ENCODE results near the gene CNOT1.
"Not testable (repeated sequence)": the region's sequence is repeated elsewhere in the genome, so short reads cannot be mapped to it uniquely, and the experiment has no call there.

CNOT1 gene

GRCh38 chr16:58582971-58583765, 46.5 kb downstream of the CNOT1 start:
- DNase-seq: no peak

DNA sequence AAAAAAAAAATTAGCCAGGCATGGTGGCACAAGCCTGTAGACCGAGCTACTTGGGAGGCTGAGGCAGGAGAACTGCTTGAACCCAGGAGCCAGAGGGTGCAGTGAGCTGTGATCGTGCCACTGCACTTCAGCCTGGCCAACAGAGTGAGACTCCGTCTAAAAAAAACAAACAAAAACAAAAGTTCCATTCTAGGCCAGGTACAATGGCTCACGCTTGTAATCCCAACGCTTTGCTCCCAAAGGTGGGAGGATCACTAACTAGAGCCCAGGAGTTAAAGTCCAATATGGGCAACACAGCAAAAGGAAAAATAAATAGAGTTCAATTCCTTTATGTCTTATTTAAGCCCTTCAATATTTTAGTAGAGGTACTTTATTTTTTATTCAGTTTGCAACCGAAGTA, 47.5 kb downstream of the CNOT1 start:
- DNase-seq: no peak

DNA sequence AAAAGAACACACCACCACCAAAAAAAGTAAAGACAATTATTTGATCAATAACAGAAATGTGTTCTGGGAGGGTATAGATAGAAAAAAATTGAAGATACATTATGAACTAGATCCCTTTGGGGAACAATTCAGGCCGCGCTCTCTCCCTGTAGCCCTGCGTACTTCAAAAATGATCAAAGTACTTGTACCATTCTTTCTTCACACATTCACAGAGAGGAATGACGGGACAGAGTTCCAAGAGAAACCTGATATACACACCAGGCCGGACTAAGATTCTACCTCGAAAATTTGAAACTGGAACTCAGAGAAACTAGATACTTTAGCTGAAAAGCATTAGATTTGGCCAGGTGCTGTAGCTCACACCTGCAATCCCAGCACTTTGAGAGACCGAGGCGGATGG, 50.0 kb downstream of the CNOT1 start:
- no peak for DNase-seq

DNA sequence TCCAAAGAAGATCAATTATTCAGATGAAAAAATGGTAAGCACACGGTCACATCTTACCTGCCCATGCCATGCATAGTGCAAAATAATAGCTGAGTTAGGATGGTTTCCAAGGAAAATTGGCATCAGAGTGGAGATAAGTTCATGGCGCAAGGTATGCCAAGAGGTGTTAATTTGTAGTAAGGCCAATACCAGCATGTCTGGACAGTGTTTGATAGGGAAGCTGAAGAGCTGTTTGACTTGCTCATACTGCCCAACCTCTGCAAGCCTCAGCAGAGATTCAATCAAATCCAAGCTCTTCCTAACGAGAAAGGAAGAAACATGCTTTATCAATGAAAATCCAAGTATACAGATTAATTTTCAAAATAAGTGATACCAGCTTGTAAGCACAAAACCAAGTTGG, 51.0 kb downstream of the CNOT1 start:
- DNase-seq: no peak

DNA sequence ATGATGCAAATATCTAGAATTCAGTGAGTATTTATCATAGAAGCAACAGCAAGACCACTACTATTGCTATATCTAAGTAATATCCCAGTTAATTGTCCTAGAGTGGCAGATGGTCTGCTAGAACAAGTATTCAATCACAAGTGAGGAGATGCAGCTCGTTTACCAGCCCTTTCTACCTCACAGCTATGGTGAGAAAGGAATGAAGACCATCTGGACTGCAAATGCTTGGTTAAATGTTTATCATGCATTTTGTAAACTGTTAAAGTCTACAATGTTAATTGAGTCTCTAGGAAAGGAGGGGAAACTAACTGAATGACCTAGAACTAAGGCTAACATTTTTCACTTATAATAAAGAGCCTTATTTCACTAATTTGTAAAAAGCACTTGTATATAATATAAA, 52.5 kb downstream of the CNOT1 start:
- DNase-seq: no peak

DNA sequence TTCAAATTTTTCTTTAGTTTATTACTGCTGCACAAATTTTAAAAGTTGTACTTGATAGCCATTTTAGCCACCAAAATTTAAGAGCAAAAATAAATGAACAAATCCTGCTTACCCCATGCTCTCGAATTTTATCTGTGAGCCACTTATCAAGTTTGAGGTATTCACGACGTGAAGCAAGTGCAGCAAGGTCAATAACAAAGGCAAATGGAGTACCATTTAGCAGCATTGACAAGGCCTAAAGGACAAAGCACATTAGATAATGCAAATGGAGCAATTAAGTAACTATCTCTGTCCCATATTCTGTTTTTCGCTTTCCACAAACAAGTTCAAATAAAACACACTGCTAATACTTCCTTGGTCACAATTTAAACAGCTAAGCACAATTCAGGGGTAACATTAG, 54.7 kb downstream of the CNOT1 start:
- no peak for DNase-seq

DNA sequence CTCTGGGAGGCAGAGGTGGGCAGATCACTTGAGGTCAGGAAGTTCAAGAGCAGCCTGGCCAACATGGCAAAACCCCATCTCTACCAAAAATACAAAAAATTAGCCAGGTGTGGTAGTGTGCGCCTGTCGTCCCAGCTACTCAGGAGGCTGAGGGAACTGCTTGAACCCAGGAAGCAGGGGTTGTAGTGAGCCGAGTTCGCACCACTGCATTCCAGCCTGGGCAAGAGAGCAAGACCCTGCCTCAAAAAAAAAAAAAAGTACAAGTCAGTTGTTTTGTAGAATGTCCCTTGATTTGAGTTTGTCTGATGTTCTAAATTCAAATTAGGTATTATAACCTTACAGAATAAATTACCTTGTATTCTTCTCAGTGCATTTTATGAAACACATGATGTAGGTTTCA, 63.9 kb downstream of the CNOT1 start:
- DNase-seq: not testable (repeated sequence)

DNA sequence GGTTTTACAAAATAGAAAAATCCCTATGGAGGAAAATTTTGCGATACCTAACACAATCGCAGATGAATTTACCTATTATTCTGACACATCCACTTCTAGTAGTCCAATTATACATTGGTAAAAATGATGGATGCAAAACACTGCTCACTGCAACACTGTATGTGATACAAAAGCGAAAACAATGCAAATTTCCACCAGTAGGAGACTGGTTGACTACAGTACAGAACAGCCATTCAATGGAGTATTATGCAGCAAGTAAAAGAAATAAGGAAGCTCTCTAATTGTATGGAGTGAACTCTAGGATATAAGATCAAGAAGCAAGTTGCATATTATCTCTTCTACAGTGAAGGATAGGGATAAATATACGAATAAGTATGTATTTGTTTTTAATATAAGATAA, 65.9 kb downstream of the CNOT1 start:
- DNase-seq: no peak

DNA sequence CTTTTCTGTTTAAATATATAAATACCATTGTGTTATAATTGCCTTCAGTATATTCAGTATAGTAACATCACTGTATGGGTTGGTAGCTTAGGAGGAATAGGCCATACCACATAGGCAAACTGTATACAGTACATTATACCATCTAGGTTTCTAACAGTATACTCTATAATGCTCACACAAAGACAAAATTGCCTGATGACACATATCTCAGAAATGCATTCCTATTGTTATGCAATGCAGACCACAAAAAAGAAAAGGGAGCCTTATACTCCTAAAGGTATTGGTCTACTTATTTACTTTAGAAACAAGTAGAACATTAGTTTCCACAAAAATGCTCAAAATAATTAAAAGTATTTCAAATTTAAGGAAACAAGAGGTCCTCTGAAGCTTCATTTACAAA, 66.4 kb downstream of the CNOT1 start:
- no peak for DNase-seq

DNA sequence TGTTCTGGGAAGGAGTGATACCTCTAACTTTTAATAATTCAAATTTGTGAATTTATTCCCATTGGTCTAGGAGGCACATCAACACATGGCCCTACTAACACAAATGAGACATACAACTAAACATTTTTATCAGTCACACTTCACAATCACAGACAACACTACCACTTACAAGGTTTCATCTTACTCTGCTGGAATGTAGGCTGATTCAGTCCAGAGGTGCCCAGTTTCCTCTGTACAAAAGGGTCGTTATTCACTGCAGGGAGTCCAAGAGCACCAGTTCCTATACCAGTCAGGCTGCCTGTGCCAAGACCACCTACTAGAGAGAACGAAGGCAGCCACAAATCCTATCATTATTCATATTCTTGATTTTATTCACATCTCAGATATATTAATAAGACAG, 72.9 kb downstream of the CNOT1 start:
- DNase-seq: no peak

GRCh38 chr16:58551496-58551895, 78.1 kb downstream of the CNOT1 start:
- no peak for DNase-seq

- DNase-seq: no peak
Observed at GRCh38 chr16:58548378-58548777, 81.2 kb downstream of the CNOT1 start.

DNA sequence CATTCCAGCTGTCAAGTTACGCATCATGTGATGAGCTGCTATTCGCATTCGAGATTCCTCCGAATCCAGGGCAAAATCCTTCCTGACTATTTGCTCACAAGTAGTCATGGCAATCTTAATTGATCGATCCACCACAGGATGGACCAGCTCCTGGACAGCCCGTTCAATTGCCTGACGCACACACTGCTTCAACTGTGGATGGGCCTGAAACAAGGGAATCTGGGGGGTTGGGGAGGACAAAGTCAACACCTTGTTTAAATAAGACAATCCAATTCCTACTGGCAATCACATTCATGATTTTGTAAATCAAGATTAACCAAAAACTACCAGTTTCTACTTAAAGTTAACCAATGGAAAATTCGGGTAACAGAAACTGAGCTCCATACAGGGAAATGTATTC, 85.9 kb downstream of the CNOT1 start:
- DNase-seq: no peak

- DNase-seq: no peak
Observed at GRCh38 chr16:58542291-58542690, 87.3 kb downstream of the CNOT1 start.

GRCh38 chr16:58541711-58542110, 87.9 kb downstream of the CNOT1 start:
- DNase-seq: no peak

GRCh38 chr16:58537124-58537906, 92.3 kb downstream of the CNOT1 start:
- no peak for DNase-seq

DNA sequence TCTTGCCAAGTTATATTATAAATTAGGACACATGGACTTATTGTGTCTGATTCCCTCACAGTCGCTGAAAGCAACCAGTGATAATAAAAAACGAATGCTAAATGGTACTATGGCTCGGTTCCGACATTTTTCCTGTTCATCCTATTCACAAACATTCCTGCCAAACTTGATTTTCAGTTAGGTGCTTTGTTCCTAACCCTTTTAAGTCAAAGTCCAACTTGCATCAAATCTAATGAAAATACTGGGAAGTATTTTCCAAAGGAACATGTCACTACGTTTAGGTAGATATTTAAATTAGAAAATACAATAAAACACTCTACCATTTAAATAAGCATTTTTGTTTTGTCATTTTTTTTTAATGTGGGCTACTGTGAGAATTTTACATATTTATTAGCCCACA, 93.3 kb downstream of the CNOT1 start:
- no peak for DNase-seq

GRCh38 chr16:58535100-58535499, 94.5 kb downstream of the CNOT1 start:
- DNase-seq: no peak

GRCh38 chr16:58533751-58534470, 95.7 kb downstream of the CNOT1 start:
- DNase-seq: no peak

- DNase-seq: no peak
Observed at GRCh38 chr16:58532414-58532813, 97.2 kb downstream of the CNOT1 start.

- no peak for DNase-seq
Observed at GRCh38 chr16:58530179-58530578, 99.4 kb downstream of the CNOT1 start.

- no peak for DNase-seq
Observed at GRCh38 chr16:58519707-58520106, 109.9 kb downstream of the CNOT1 start.
